DLD1 (cell line): ENCODE measurements around the gene KCTD15.

Experiments
- in situ Hi-C: cut with HindIII; loops from 2 replicates; pipeline ENCODE4 v1.10.0; 2017; ENCODE audit warnings: low sequenced_read_pairs

The KCTD15 gene

GRCh38 chr19:33770107-33770506 lies 26.6 kb upstream of the KCTD15 start:
- in situ Hi-C loops = no loop called here

GRCh38 chr19:33771384-33772101 lies 25.1 kb upstream of the KCTD15 start:
- in situ Hi-C loops = no loop called here

DNA sequence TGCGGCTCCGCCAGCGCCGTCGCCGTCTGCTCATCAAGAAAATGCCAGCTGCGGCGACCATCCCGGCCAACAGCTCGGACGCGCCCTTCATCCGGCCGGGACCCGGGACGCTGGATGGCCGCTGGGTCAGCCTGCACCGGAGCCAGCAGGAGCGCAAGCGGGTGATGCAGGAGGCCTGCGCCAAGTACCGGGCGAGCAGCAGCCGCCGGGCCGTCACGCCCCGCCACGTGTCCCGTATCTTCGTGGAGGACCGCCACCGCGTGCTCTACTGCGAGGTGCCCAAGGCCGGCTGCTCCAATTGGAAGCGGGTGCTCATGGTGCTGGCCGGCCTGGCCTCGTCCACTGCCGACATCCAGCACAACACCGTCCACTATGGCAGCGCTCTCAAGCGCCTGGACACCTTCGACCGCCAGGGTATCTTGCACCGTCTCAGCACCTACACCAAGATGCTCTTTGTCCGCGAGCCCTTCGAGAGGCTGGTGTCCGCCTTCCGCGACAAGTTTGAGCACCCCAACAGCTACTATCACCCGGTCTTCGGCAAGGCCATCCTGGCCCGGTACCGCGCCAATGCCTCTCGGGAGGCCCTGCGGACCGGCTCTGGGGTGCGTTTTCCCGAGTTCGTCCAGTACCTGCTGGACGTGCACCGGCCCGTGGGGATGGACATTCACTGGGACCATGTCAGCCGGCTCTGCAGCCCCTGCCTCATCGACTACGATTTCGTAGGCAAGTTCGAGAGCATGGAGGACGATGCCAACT lies 24.4 kb upstream of the KCTD15 start:
- in situ Hi-C loops = no loop called here

DNA sequence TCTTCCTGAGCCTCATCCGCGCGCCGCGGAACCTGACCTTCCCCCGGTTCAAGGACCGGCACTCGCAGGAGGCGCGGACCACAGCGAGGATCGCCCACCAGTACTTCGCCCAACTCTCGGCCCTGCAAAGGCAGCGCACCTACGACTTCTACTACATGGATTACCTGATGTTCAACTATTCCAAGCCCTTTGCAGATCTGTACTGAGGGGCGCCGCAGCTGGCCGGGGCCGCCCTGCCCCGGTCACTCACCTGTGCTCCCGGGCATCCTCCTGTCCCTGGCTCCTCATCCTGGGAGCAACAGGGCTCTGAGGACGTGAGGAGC lies 23.9 kb upstream of the KCTD15 start:
- in situ Hi-C loops = no loop called here

GRCh38 chr19:33773704-33774624 lies 22.7 kb upstream of the KCTD15 start:
- in situ Hi-C loops = no loop called here

DNA sequence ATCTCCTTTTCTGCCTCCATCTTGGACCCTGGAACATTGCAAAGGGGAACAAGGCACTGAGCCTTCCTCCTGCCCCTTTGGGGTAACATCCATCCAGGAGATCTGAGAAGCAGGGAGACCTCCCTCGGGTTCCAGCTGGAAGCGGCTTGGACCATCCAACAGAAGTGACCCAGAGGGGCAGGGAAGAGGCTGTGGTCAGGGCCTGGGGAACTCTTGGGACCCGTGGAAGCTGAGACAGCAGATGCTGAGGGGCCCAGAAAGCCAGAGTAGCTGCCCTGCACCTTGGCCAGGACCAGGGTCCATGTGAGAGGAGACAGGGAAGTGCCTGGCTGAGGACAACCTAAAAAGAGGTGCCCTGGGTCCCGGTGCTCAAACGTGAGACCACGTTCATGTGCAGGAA lies 21.9 kb upstream of the KCTD15 start:
- in situ Hi-C loops = no loop called here

DNA sequence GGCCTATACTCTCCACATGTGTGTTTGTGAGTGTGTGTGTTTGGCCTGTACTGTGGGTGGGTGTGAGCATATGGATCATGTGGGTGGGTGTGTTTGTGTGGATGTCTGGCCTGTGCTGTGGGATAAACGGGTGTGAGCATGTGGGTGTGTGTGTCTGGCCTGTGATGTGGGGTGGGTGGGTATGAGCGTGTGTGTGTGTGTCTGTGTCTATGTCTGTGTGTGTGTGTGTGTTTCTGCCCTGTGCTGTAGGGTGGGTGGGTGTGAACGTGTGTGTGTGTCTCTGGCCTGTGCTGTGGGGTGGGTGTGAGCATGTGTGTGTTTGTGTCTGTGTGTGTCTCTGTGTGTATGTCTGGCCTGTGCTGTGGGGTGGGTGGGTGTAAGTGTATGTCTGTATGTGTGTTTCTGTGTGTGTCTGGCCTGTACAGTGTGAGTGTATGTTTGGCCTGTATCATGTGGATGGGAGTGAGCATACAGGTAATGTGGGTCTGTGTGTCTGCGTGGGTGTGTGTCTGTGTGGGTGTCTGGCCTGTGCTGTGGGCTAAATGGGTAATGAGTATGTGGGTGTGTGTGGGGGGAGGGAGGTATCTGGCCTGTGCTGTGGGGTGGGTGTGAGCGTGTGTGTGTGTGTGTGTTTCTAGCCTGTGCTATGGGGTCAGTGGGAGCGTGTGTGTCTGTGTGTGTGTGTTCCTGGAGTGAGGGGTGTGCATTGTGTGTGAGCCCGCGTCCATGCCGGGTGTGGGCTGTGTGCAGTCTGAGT lies 20.8 kb upstream of the KCTD15 start:
- in situ Hi-C loops = no loop called here

DNA sequence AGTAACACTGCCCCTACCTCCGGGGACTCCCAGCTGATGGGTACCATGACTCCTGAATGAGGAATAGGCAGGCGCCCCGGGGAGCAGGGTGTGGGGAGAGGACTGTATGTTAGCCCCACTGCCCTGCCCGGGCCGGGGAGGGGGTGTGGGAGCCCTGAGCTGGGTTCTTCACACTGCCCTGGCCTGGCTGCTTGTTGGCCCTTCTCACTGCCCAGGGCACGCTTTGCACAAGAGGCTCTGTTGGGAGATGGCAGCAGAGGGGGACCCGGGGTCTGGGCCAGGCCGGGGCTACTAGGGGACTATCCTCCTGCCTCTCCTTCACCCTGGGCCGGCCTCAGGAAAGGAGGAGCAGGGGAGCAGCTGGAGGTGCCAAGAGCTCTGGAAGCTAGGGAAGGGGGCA lies 19.3 kb upstream of the KCTD15 start:
- in situ Hi-C loops = no loop called here

- in situ Hi-C loops = no loop called here
Measured at GRCh38 chr19:33777753-33778088, 18.9 kb upstream of the KCTD15 start.

DNA sequence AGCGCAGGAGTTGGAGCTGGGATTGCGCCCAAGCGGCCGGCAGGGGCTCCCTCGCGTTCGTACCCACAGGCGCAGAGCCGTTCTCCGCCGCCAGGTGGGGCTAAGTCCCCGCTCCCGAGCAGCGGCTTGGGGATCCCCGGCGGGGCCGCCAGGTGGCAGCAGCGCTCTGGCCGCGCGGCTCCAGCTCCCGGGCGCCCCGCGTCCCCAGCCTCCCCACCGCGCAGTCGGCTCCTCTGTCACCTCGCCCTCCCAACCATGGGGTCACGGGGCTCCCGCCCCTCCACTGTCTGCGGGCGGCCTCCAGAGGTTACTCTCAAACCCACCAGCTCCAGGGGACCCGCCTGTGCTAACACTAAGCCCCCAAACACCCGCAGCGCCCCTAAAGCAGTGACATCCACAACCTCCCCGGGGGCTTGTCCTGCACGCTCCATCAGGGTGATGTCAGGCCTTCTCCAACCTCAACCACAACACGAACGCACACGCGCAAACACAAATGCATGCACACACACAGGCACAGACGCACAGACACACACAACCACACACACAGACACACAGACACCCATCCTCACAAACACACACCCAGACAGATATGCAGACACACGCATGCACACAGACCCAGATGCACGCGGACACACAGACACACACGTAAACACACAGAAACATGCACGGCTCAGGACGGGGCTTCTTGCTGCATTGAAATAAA lies 18.4 kb upstream of the KCTD15 start:
- in situ Hi-C loops = no loop called here

DNA sequence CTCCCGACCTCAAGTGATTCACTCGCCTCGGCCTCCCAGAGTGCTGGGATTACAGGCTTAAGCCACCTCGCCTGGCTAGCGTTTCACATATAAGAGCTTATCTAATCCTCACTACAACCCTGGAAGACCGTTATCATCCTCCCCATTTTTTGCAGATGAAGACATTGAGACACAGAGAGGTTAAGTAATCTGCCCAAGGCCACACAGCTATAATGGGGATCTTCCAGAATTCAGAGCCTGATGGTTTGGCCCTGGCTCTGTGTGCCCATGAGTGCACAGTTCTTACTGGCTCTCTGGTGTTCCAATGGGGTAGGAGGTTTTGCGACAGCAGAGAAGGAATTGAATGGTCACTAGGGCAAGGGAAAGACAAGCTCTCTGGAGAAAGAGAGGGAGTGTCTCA lies 16.8 kb upstream of the KCTD15 start:
- in situ Hi-C loops = no loop called here

- in situ Hi-C loops = no loop called here
Measured at GRCh38 chr19:33780251-33780650, 16.4 kb upstream of the KCTD15 start.

- in situ Hi-C loops = no loop called here
Measured at GRCh38 chr19:33780746-33781145, 15.9 kb upstream of the KCTD15 start.

DNA sequence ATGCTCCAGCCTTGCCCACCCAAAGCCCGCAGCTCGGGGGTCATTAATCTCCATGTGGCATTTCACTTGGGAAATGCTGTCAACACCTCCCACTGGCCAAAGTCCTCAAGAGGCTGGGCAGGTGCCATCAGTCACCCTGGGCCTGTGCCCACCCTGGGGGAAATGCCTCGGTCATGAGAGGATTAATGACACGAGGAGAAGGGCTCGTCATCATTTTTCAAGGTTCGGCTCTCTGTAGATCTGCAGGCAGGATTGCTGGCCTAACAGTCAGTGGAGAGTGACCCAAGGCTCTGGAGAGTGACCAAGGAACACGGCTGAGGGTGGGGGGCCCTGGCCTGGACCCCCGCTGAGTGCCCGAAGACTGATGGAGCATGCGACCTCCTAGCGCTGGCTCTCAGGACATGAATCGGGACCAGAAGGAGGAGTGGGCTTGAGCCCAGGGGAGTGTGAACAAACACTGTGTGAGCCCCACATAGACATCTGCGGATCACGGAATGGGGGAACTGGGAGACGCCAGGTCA lies 15.2 kb upstream of the KCTD15 start:
- in situ Hi-C loops = no loop called here

- in situ Hi-C loops = no loop called here
Measured at GRCh38 chr19:33781996-33782395, 14.7 kb upstream of the KCTD15 start.

DNA sequence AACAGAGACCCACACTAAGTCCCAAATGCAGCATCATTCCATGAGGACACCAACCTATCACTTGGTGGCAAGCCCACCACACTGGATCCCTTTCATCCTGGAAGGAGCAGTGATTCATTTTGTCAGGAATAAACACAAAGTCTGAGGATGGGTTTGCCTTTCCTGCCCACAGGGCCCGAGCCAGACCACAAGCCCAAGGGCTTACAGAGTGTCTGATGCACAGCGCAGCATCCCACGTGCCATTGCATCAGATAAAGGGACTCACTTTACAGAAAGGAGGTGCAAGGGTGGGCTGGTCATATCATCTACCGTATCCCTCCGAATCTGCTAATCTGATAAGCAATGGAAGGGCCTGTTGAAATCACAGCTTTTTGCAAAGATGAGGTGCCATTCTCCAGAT lies 12.2 kb upstream of the KCTD15 start:
- in situ Hi-C loops = no loop called here

- in situ Hi-C loops = no loop called here
Measured at GRCh38 chr19:33785795-33786194, 10.9 kb upstream of the KCTD15 start.

DNA sequence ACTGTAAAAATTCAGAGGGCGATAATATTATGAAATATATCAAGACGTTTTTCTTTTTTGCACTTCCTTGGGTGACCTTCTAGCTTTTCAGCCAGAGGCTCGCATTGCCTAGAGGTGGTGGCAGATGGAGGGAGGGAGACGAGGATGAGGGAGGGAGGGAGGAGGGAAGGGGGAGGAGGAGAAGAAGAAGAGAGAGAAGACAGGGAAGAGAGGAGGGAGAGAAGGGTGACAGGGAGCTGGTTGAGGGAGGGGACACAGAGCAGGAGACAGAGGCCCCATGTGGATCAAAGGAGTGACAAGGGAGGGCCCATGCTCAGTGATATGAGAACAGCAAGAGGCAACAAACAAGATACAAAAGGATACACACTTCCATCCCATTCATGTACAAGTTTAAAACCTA lies 8.0 kb upstream of the KCTD15 start:
- in situ Hi-C loops = no loop called here

GRCh38 chr19:33789344-33789743 lies 7.3 kb upstream of the KCTD15 start:
- in situ Hi-C loops = no loop called here

GRCh38 chr19:33794683-33795369 lies 1.8 kb upstream of the KCTD15 start:
- in situ Hi-C loops = no loop called here
